HepG2 (cell line): Measurements from ENCODE around the gene BCL2L1. TPM values are rescaled to one million over a fixed set of nuclear protein-coding genes. Genes with fewer than 3 reads are reported as not detected.
A peak's percentile ranks its signal among the peaks of the same experiment; 100 is the strongest.

ENCODE experiments used
- GATA4 ChIP-seq: sonication (generic); IDR thresholded peaks from 2 replicates; pipeline ENCODE4 v1.6.1; 2016; ENCODE audit warnings: antibody characterized with exemption, low read depth, borderline replicate concordance
- HMGA1 ChIP-seq: sonication (generic); formaldehyde crosslinking; conservative IDR thresholded peaks from 2 replicates; pipeline ENCODE4 v1.4.0; 2020; ENCODE audit warnings: missing genetic modification reagents
- HOXA9 ChIP-seq: sonication (generic); formaldehyde crosslinking; IDR thresholded peaks from 2 replicates; pipeline ENCODE4 v1.8.1; 2022; ENCODE audit warnings: missing genetic modification reagents, mild to moderate bottlenecking, moderate library complexity, borderline replicate concordance
- ISL2 ChIP-seq: sonication (generic); formaldehyde crosslinking; IDR thresholded peaks from 2 replicates; pipeline ENCODE4 v1.5.0; 2020; ENCODE audit warnings: missing genetic modification reagents
- MAF1 ChIP-seq: sonication (generic); formaldehyde crosslinking; IDR thresholded peaks from 2 replicates; pipeline ENCODE4 v1.5.0; 2020; ENCODE audit warnings: missing genetic modification reagents, borderline replicate concordance
- MBNL3 ChIP-seq: fragments of 250-450 bp; sonication (Bioruptor Pico); conservative IDR thresholded peaks from 2 replicates; pipeline ENCODE4 v1.8.0; 2022; ENCODE audit warnings: mild to moderate bottlenecking, inconsistent platforms
- MIXL1 ChIP-seq: IDR thresholded peaks from 2 replicates; pipeline ENCODE4 v1.6.1; 2016
- NBN ChIP-seq: fragments of 450-650 bp; conservative IDR thresholded peaks from 2 replicates; pipeline ENCODE4 v1.6.1; 2017
- NFATC3 ChIP-seq: sonication (generic); formaldehyde crosslinking; IDR thresholded peaks from 2 replicates; pipeline ENCODE4 v1.5.1; 2020; ENCODE audit warnings: mild to moderate bottlenecking, missing genetic modification reagents
- NR3C1 ChIP-seq: sonication (generic); formaldehyde crosslinking; IDR thresholded peaks from 2 replicates; pipeline ENCODE4 v1.4.0; 2020; ENCODE audit warnings: missing genetic modification reagents
- RFX3 ChIP-seq: IDR thresholded peaks from 2 replicates; pipeline ENCODE4 v1.6.1; 2016; ENCODE audit warnings: missing biosample characterization, missing genetic modification reagents
- SIN3B ChIP-seq: fragments of 150-350 bp; IDR thresholded peaks from 2 replicates; pipeline ENCODE4 v1.6.1; 2014; ENCODE audit warnings: low read length
- SPEN ChIP-seq: sonication (generic); formaldehyde crosslinking; IDR thresholded peaks from 2 replicates; pipeline ENCODE4 v1.5.1; 2020; ENCODE audit warnings: low read depth, mild to moderate bottlenecking, missing genetic modification reagents
- SYNCRIP ChIP-seq: fragments of 200-400 bp; formaldehyde crosslinking; IDR thresholded peaks from 2 replicates; pipeline ENCODE4 v1.6.1; 2018; ENCODE audit warnings: mild to moderate bottlenecking, low read depth, low read length; ENCODE audit not compliant: insufficient read depth
- THYN1 ChIP-seq: sonication (generic); formaldehyde crosslinking; IDR thresholded peaks from 2 replicates; pipeline ENCODE4 v1.8.1; 2023; ENCODE audit warnings: low read depth, mild to moderate bottlenecking, moderate library complexity, missing genetic modification reagents, borderline replicate concordance
- TOE1 ChIP-seq: sonication (generic); formaldehyde crosslinking; IDR thresholded peaks from 2 replicates; pipeline ENCODE4 v1.4.0; 2020; ENCODE audit warnings: mild to moderate bottlenecking, missing genetic modification reagents
- ZFP37 ChIP-seq: sonication (generic); formaldehyde crosslinking; IDR thresholded peaks from 2 replicates; pipeline ENCODE4 v1.4.0; 2020; ENCODE audit warnings: missing genetic modification reagents, borderline replicate concordance
- ZNF121 ChIP-seq: sonication (generic); formaldehyde crosslinking; IDR thresholded peaks from 2 replicates; pipeline ENCODE4 v1.5.0; 2020; ENCODE audit warnings: mild to moderate bottlenecking, missing genetic modification reagents
- ZNF136 ChIP-seq: sonication (generic); formaldehyde crosslinking; IDR thresholded peaks from 2 replicates; pipeline ENCODE4 v1.8.1; 2022; ENCODE audit warnings: low read depth, mild to moderate bottlenecking, moderate library complexity, missing genetic modification reagents
- ZNF331 ChIP-seq: sonication (generic); formaldehyde crosslinking; IDR thresholded peaks from 2 replicates; pipeline ENCODE4 v1.4.0; 2020; ENCODE audit warnings: missing genetic modification reagents
- ZNF816 ChIP-seq: sonication (generic); formaldehyde crosslinking; IDR thresholded peaks from 2 replicates; pipeline ENCODE4 v1.8.0; 2022; ENCODE audit warnings: missing genetic modification reagents, mild to moderate bottlenecking, borderline replicate concordance
- ZSCAN31 ChIP-seq: sonication (generic); formaldehyde crosslinking; IDR thresholded peaks from 2 replicates; pipeline ENCODE4 v1.5.0; 2020; ENCODE audit warnings: low read depth, mild to moderate bottlenecking, missing genetic modification reagents
- polyA plus RNA-seq, 8 experiments: library from polyadenylated mRNA; depleted of rRNA in 3 of 8; stranded (reverse) in 7 of 8; unstranded in 1 of 8; fragments of >200 nt; fragmentation: Illumina TruSeq in 4 of 8; extraction: Trizol in 4 of 8; gene quantifications; 2 replicates each; pipeline versions ENCODE4 v1.2.1 to v1.2.3, GENCODE V29; 2011 to 2016; ENCODE audit warnings: low read depth in 4 of 8, missing spikeins in 1 of 8, mixed read lengths in 1 of 8; ENCODE audit not compliant: insufficient read depth in 1 of 8
- total RNA-seq, 5 experiments: library from RNA; depleted of rRNA; stranded (reverse); fragments of >200 nt; fragmentation: Illumina TruSeq; extraction: Trizol; gene quantifications; 2 replicates each; pipeline ENCODE4 v1.2.3, GENCODE V29; 2016; ENCODE audit warnings: low read depth in 1 of 5
- TF ChIP-seq, protein P1 (sequence below): sonication (generic); formaldehyde crosslinking; IDR thresholded peaks from 2 replicates; pipeline ENCODE4 v1.4.0; 2020; ENCODE audit warnings: missing genetic modification reagents, borderline replicate concordance
- TF ChIP-seq, protein P2 (sequence below): sonication (generic); formaldehyde crosslinking; IDR thresholded peaks from 2 replicates; pipeline ENCODE4 v1.4.0; 2020; ENCODE audit warnings: missing genetic modification reagents
- TF ChIP-seq, protein P3 (sequence below): IDR thresholded peaks from 2 replicates; pipeline ENCODE4 v1.6.1; 2016; ENCODE audit warnings: mild to moderate bottlenecking, missing biosample characterization, missing genetic modification reagents

Gene BCL2L1
- total and polyA plus RNA-seq, 2 of the 13 experiments (the other 11 are each of a cell fraction or from before 2014, with no cell fraction given): 164 to 258 TPM

DNA sequence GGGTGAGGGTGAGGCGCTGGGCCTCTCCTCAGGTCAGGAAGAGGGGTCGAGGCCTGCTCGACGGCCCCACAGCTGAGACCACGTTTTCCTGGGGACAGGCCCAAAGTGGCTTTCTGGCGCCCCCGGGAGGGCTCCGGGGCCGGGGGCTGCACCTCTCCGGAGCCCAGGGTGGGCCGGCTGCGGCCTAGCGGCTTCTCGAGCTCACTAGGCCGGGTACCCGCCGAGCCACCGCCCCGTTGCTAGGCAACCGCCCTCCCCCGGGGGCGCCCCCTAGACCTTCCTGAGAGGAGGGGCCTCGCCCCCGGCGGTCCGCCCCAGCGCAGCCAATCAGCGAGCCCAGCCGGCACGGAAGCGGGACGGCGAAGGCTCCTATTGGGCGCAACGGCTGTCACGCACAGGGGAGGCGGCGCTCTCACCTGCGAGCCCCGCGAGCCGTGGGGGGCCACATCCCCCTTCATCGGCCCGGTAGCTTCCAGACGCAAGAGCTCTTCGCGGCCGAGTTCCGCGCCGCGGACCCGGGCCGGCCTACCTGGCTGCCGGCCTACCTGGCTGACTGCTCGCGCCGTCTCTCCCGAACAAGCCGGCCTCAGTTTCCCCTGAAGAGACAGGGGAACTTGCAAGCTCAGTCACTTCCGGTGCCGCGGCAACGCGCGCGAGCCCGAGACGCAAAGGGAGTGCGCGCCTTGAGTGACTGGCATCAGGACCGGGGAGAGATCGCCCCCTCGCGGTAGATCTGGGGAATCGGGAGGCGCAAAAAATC, 831 bp upstream of the BCL2L1 start (continued):
- TF ChIP-seq SYNCRIP (no peak), ZNF136 (peak; percentile 75; the same call in 1 of the 2 replicates), SIN3B (peak; percentile 73), ZSCAN31 (peak; percentile 76), MIXL1 (no peak; the same call in 1 of the 2 replicates), NFATC3 (peak; percentile 71), MBNL3 (CRISPR knock-in tag) (no peak), GATA4 (no peak), SPEN (CRISPR knock-in tag) (peak; percentile 89), TOE1 (peak; percentile 58; the same call in 1 of the 2 replicates), THYN1 (CRISPR knock-in tag) (peak; percentile 92; the same call in 1 of the 2 replicates), ISL2 (peak; percentile 58; the same call in 1 of the 2 replicates), MAF1 (CRISPR knock-in tag) (peak; percentile 23; the same call in 1 of the 2 replicates), ZNF121 (CRISPR knock-in tag) (peak; percentile 82), RFX3 (CRISPR knock-in tag) (peak; percentile 95), HOXA9 (CRISPR knock-in tag) (no peak), ZNF331 (CRISPR knock-in tag) (peak; percentile 55; the same call in 1 of the 2 replicates), ZNF816 (CRISPR knock-in tag) (peak; percentile 13; the same call in 1 of the 2 replicates), ZFP37 (CRISPR knock-in tag) (peak; percentile 57; the same call in 1 of the 2 replicates), NBN (no peak), NR3C1 (CRISPR knock-in tag) (peak; percentile 90; the same call in 1 of the 2 replicates), HMGA1 (CRISPR knock-in tag) (no peak)
- TF ChIP-seq, protein P1, sequence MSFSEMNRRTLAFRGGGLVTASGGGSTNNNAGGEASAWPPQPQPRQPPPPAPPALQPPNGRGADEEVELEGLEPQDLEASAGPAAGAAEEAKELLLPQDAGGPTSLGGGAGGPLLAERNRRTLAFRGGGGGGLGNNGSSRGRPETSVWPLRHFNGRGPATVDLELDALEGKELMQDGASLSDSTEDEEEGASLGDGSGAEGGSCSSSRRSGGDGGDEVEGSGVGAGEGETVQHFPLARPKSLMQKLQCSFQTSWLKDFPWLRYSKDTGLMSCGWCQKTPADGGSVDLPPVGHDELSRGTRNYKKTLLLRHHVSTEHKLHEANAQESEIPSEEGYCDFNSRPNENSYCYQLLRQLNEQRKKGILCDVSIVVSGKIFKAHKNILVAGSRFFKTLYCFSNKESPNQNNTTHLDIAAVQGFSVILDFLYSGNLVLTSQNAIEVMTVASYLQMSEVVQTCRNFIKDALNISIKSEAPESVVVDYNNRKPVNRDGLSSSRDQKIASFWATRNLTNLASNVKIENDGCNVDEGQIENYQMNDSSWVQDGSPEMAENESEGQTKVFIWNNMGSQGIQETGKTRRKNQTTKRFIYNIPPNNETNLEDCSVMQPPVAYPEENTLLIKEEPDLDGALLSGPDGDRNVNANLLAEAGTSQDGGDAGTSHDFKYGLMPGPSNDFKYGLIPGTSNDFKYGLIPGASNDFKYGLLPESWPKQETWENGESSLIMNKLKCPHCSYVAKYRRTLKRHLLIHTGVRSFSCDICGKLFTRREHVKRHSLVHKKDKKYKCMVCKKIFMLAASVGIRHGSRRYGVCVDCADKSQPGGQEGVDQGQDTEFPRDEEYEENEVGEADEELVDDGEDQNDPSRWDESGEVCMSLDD: peak; percentile 91
- TF ChIP-seq, protein P2, sequence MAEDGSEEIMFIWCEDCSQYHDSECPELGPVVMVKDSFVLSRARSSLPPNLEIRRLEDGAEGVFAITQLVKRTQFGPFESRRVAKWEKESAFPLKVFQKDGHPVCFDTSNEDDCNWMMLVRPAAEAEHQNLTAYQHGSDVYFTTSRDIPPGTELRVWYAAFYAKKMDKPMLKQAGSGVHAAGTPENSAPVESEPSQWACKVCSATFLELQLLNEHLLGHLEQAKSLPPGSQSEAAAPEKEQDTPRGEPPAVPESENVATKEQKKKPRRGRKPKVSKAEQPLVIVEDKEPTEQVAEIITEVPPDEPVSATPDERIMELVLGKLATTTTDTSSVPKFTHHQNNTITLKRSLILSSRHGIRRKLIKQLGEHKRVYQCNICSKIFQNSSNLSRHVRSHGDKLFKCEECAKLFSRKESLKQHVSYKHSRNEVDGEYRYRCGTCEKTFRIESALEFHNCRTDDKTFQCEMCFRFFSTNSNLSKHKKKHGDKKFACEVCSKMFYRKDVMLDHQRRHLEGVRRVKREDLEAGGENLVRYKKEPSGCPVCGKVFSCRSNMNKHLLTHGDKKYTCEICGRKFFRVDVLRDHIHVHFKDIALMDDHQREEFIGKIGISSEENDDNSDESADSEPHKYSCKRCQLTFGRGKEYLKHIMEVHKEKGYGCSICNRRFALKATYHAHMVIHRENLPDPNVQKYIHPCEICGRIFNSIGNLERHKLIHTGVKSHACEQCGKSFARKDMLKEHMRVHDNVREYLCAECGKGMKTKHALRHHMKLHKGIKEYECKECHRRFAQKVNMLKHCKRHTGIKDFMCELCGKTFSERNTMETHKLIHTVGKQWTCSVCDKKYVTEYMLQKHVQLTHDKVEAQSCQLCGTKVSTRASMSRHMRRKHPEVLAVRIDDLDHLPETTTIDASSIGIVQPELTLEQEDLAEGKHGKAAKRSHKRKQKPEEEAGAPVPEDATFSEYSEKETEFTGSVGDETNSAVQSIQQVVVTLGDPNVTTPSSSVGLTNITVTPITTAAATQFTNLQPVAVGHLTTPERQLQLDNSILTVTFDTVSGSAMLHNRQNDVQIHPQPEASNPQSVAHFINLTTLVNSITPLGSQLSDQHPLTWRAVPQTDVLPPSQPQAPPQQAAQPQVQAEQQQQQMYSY (CRISPR knock-in tag): peak; percentile 41; the same call in 1 of the 2 replicates
- TF ChIP-seq, protein P3, sequence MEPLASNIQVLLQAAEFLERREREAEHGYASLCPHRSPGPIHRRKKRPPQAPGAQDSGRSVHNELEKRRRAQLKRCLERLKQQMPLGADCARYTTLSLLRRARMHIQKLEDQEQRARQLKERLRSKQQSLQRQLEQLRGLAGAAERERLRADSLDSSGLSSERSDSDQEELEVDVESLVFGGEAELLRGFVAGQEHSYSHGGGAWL: peak; percentile 90
